Measurements from ENCODE around the gene VSNL1. TPM values are rescaled to one million over a fixed set of nuclear protein-coding genes. Genes with fewer than 3 reads are reported as not detected.

Gene VSNL1
- total RNA-seq, 1 experiment from 2014 or later, result not detected

- DNase-seq (ENCODE audit: low read depth), result peak; percentile 95
Measured at GRCh38 chr2:17643031-17643615, 102.6 kb downstream of the VSNL1 start.

GRCh38 chr2:17644997-17645720, 104.7 kb downstream of the VSNL1 start:
- peak; percentile 58 for DNase-seq (ENCODE audit: low read depth)

- peak; percentile 85 for DNase-seq (ENCODE audit: low read depth)
Measured at GRCh38 chr2:17646081-17646554, 105.6 kb downstream of the VSNL1 start.

GRCh38 chr2:17646838-17647701, 106.6 kb downstream of the VSNL1 start:
- DNase-seq (ENCODE audit: low read depth), result no peak

- DNase-seq (ENCODE audit: low read depth), result no peak
Measured at GRCh38 chr2:17648581-17648980, 108.1 kb downstream of the VSNL1 start.

GRCh38 chr2:17649026-17649425, 108.5 kb downstream of the VSNL1 start:
- no peak for DNase-seq (ENCODE audit: low read depth)

GRCh38 chr2:17652681-17653394, 112.3 kb downstream of the VSNL1 start:
- DNase-seq (ENCODE audit: low read depth), result no peak

- no peak for DNase-seq (ENCODE audit: low read depth)
Measured at GRCh38 chr2:17657759-17658158, 117.3 kb downstream of the VSNL1 start.

GRCh38 chr2:17658251-17658843, 117.9 kb downstream of the VSNL1 start:
- DNase-seq (ENCODE audit: low read depth), result peak; percentile 87

GRCh38 chr2:17660219-17660618, 119.7 kb downstream of the VSNL1 start:
- DNase-seq (ENCODE audit: low read depth), result no peak

- DNase-seq (ENCODE audit: low read depth), result no peak
Measured at GRCh38 chr2:17661460-17661859, 121.0 kb downstream of the VSNL1 start.

GRCh38 chr2:17662723-17663122, 122.2 kb downstream of the VSNL1 start:
- DNase-seq (ENCODE audit: low read depth), result no peak

GRCh38 chr2:17664534-17664933, 124.0 kb downstream of the VSNL1 start:
- no peak for DNase-seq (ENCODE audit: low read depth)

GRCh38 chr2:17667898-17668297, 127.4 kb downstream of the VSNL1 start:
- no peak for DNase-seq (ENCODE audit: low read depth)

- DNase-seq (ENCODE audit: low read depth), result peak; percentile 74
Measured at GRCh38 chr2:17672583-17673317, 132.3 kb downstream of the VSNL1 start.

- no peak for DNase-seq (ENCODE audit: low read depth)
Measured at GRCh38 chr2:17674817-17675216, 134.3 kb downstream of the VSNL1 start.

- no peak for DNase-seq (ENCODE audit: low read depth)
Measured at GRCh38 chr2:17680119-17680518, 139.6 kb downstream of the VSNL1 start.

GRCh38 chr2:17682098-17682857, 141.8 kb downstream of the VSNL1 start:
- DNase-seq (ENCODE audit: low read depth), result no peak

GRCh38 chr2:17683981-17684380, 143.5 kb downstream of the VSNL1 start:
- no peak for DNase-seq (ENCODE audit: low read depth)

GRCh38 chr2:17688600-17688999, 148.1 kb downstream of the VSNL1 start:
- no peak for DNase-seq (ENCODE audit: low read depth)
